Peyer's patch (tissue), 4 donors: ENCODE measurements around the gene DEUP1.

Source experiments
- POLR2A ChIP-seq, 2 donors: fragments of 450-650 bp; IDR thresholded peaks; one replicate each; pipeline ENCODE4 v1.5.1; 2017; ENCODE audit warnings: antibody characterized with exemption in 2 of 2, mild to moderate bottlenecking in 2 of 2, moderate library complexity in 2 of 2
- TF ChIP-seq, protein P1 (sequence below), 6 experiments: fragments of 450-650 bp in 4 of 6; fragments of 200-600 bp in 2 of 6; sonication (generic) in 1 of 6; IDR thresholded peaks; one replicate each; pipeline ENCODE4 v1.5.1; 2017 to 2019; ENCODE audit warnings: antibody characterized with exemption in 6 of 6, mild to moderate bottlenecking in 3 of 6, moderate library complexity in 1 of 6

DNA sequence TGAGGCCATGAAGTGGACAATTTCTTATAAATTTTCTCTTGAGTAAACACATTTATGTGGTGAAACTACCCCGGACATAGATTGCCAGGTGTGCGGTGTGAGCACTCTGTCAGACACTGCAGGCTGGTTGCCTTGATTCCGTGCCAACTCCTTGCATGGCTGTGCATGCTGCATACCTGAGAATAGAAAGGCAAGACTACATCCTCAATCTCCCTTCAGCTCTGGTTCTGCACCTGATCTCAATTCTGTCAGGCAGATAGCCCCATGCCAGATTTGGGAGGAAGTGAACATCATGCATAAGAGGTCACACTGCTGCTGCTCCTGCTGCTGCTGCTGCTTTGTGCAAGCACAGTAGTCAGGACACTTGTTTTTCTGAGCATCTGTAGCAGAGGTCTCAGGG lies 42.5 kb upstream of the DEUP1 start:
- TF ChIP-seq, protein P1, sequence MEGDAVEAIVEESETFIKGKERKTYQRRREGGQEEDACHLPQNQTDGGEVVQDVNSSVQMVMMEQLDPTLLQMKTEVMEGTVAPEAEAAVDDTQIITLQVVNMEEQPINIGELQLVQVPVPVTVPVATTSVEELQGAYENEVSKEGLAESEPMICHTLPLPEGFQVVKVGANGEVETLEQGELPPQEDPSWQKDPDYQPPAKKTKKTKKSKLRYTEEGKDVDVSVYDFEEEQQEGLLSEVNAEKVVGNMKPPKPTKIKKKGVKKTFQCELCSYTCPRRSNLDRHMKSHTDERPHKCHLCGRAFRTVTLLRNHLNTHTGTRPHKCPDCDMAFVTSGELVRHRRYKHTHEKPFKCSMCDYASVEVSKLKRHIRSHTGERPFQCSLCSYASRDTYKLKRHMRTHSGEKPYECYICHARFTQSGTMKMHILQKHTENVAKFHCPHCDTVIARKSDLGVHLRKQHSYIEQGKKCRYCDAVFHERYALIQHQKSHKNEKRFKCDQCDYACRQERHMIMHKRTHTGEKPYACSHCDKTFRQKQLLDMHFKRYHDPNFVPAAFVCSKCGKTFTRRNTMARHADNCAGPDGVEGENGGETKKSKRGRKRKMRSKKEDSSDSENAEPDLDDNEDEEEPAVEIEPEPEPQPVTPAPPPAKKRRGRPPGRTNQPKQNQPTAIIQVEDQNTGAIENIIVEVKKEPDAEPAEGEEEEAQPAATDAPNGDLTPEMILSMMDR (IDR thresholded peaks at IDR 0.05), result no peak
- no peak for TF ChIP-seq POLR2A (IDR thresholded peaks at IDR 0.05)
